Uterus (tissue), 4 donors: Measurements from ENCODE around the gene FCHSD2. TPM values are rescaled to one million over a fixed set of nuclear protein-coding genes. Genes with fewer than 3 reads are reported as not detected.

Source experiments
- DNase-seq, 2 donors: peaks; one replicate each; pipeline ENCODE4 v3.0.0-alpha.2; 2019 to 2020
- H3K27ac ChIP-seq, 2 donors: fragments of 200-600 bp; sonication (generic); 1 replicate in 1 of 2; 2 replicates in 1 of 2; pipeline ENCODE4 v1.5.1; 2016 to 2018
- H3K27me3 ChIP-seq, 2 donors: fragments of 200-600 bp; sonication (generic); one replicate each; pipeline ENCODE4 v1.5.1; 2018 to 2019; ENCODE audit warnings: control low read depth in 1 of 2
- H3K36me3 ChIP-seq, 2 donors: fragments of 200-600 bp; sonication (generic); one replicate each; pipeline ENCODE4 v1.5.1; 2019; ENCODE audit warnings: control low read depth in 1 of 2
- H3K4me1 ChIP-seq, 2 donors: fragments of 200-600 bp; sonication (generic); one replicate each; pipeline ENCODE4 v1.5.1; 2018 to 2019; ENCODE audit warnings: control low read depth in 1 of 2
- H3K4me3 ChIP-seq, 2 donors: fragments of 200-600 bp; sonication (generic); 1 replicate in 1 of 2; 2 replicates in 1 of 2; pipeline ENCODE4 v1.5.1; 2018 to 2019; ENCODE audit warnings: mild to moderate bottlenecking in 1 of 2
- H3K9me3 ChIP-seq, 2 donors: fragments of 200-600 bp; sonication (generic); one replicate each; pipeline ENCODE4 v1.5.1; 2019; ENCODE audit warnings: control low read depth in 1 of 2
- CTCF ChIP-seq, 4 experiments: fragments of 200-600 bp in 2 of 4; fragments of 450-650 bp in 2 of 4; sonication (generic) in 2 of 4; IDR thresholded peaks; one replicate each; pipeline ENCODE4 v1.5.1; 2016 to 2019; ENCODE audit warnings: antibody characterized with exemption in 4 of 4, mild to moderate bottlenecking in 2 of 4, moderate library complexity in 1 of 4
- POLR2A ChIP-seq, 2 donors: fragments of 450-650 bp; IDR thresholded peaks; one replicate each; pipeline ENCODE4 v1.6.1; 2016; ENCODE audit warnings: antibody characterized with exemption in 2 of 2, mild to moderate bottlenecking in 1 of 2, moderate library complexity in 1 of 2
- intact Hi-C: fragments of 100-400 bp; cut with DNase I; formaldehyde crosslinking; loops from one replicate; pipeline ENCODE4 v1.15.1; 2023; ENCODE audit warnings: low total_unique reads
- total RNA-seq, 4 donors: library from RNA; depleted of rRNA in 3 of 4; stranded (reverse); fragments of >200 nt in 3 of 4; gene quantifications; one replicate each; pipeline versions ENCODE4 v1.1.0 to v1.2.4, GENCODE V29; 2014 to 2023
- donor health status: DM: yes; HTN: yes; CAD: no.

FCHSD2 gene
- total RNA-seq, 4 donors from 2014 or later, result 13.6 to 73.9 (median 27.7) TPM

- intact Hi-C loops, result no loop called here
- DNase-seq, result peak in 1 of 2 donors; percentile 24
- H3K4me1 ChIP-seq, result no peaks in the 10 kb centered on the region
- no peak overlapping the region for H3K4me3 ChIP-seq
- no peaks in the 10 kb centered on the region for H3K27me3 ChIP-seq
- H3K27ac ChIP-seq, result peak overlapping the region; percentile 2 to 9
- TF ChIP-seq CTCF (IDR thresholded peaks at IDR 0.05) (no peak), POLR2A (IDR thresholded peaks at IDR 0.05) (no peak)
- H3K9me3 ChIP-seq, result no peaks in the 10 kb centered on the region
- no peaks in the 10 kb centered on the region for H3K36me3 ChIP-seq
These were observed 15.2 kb upstream of the FCHSD2 start for GRCh38 chr11:73157101-73158010.

- TF ChIP-seq CTCF (IDR thresholded peaks at IDR 0.05), result no peak
- no peak for TF ChIP-seq POLR2A (IDR thresholded peaks at IDR 0.05)
These were observed 14.6 kb upstream of the FCHSD2 start for GRCh38 chr11:73156686-73157085.

GRCh38 chr11:73156114-73156513 is 14.0 kb upstream of the FCHSD2 start:
- DNase-seq, result no peak
- no peaks in the 10 kb centered on the region for H3K4me1 ChIP-seq
- intact Hi-C loops, result no loop called here
- no peaks in the 10 kb centered on the region for H3K9me3 ChIP-seq
- no peaks in the 10 kb centered on the region for H3K36me3 ChIP-seq
- H3K4me3 ChIP-seq, result no peak overlapping the region
- H3K27me3 ChIP-seq, result no peaks in the 10 kb centered on the region
- TF ChIP-seq CTCF (IDR thresholded peaks at IDR 0.05) (no peak), POLR2A (IDR thresholded peaks at IDR 0.05) (no peak)
- no peak overlapping the region for H3K27ac ChIP-seq

More at GRCh38 chr11:73156686-73157085, 14.6 kb upstream of the FCHSD2 start:
- DNase-seq, result no peak
- no peaks in the 10 kb centered on the region for H3K36me3 ChIP-seq
- H3K27me3 ChIP-seq, result no peaks in the 10 kb centered on the region
- no peak overlapping the region for H3K4me3 ChIP-seq
- no peaks in the 10 kb centered on the region for H3K4me1 ChIP-seq
- H3K9me3 ChIP-seq, result no peaks in the 10 kb centered on the region
- H3K27ac ChIP-seq, result no peak overlapping the region
- intact Hi-C loops, result no loop called here

GRCh38 chr11:73155102-73155501 is 13.0 kb upstream of the FCHSD2 start:
- no peaks in the 10 kb centered on the region for H3K4me1 ChIP-seq
- intact Hi-C loops, result no loop called here

More at GRCh38 chr11:73155102-73155501, 13.0 kb upstream of the FCHSD2 start:
- no peak overlapping the region for H3K27ac ChIP-seq
- no peaks in the 10 kb centered on the region for H3K36me3 ChIP-seq
- TF ChIP-seq POLR2A (IDR thresholded peaks at IDR 0.05), result no peak
- no peak for TF ChIP-seq CTCF (IDR thresholded peaks at IDR 0.05)
- no peaks in the 10 kb centered on the region for H3K27me3 ChIP-seq
- H3K4me3 ChIP-seq, result no peak overlapping the region
- no peaks in the 10 kb centered on the region for H3K9me3 ChIP-seq
- DNase-seq, result no peak
